ENCODE data around the gene SPIN1.

SPIN1 gene

GRCh38 chr9:88477300-88477751, 89.1 kb downstream of the SPIN1 start:
- no peak for DNase-seq (ENCODE audit: extremely low spot score, insufficient read length, low read depth)
- FAIRE-seq = no peak

- DNase-seq (ENCODE audit: extremely low spot score, insufficient read length, low read depth) (no peak), FAIRE-seq (no peak)
Measured at GRCh38 chr9:88478246-88478645, 90.0 kb downstream of the SPIN1 start.

DNA sequence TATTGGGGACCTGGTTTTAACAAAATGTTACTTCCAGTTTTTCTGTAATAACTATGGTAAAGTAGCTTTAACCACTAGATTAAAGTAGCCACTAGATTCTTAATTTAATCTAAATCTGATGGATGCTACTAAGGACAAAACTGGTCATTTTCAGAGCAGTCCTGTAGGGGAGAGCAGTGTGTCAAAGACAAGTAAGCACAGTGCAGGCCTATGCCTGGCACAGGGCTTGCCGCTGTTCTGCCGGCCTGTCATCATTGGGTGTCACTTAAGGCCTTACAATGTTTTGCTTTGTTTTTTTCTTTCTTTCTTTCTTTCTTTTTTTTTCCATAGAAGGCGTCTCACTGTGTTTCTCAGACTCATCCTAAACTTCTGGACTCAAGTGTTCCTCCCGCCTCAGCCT, 93.7 kb downstream of the SPIN1 start:
- FAIRE-seq = no peak
- DNase-seq (ENCODE audit: extremely low spot score, insufficient read length, low read depth) = no peak

- no peak for DNase-seq (ENCODE audit: extremely low spot score, insufficient read length, low read depth)
- FAIRE-seq = no peak
Measured at GRCh38 chr9:88488166-88488565, 99.9 kb downstream of the SPIN1 start.

DNA sequence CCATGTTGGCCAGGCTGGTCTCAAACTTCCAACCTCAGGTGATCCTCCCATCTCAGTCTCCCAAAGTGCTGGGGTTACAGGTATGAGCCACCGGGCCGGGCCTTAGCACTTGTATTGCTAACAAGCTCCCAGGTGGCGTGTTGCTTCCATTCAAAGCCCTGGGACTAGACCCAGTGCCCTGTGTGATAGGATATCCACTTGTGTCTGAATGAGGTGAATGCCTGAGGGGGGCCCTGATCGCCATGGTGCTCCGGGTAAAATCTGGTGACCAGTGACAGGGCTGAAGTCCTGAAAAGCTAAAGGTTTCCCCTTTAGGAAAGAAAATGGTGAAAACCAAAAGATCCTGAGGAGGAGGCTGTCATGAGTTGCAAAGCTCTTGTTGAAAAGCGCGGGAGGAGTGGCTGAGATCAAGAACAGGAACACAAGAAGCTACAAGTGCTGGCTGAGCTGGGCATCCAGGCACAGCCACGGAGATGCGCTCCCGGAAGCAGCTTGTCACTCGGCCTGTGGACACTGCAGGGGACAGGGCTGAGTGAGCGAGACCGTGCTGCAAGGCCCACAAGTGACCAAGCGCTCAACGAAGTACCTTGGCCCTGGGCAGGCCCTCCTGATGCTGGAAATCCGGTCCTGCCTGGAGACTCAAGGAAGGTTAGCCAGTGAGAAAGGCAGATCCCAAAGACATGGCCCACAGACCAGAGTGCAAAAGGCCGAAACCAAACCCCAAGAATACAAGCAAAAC, 106.9 kb downstream of the SPIN1 start:
- no peak for FAIRE-seq
- DNase-seq (ENCODE audit: extremely low spot score, insufficient read length, low read depth) = no peak

GRCh38 chr9:88497224-88497623, 109.0 kb downstream of the SPIN1 start:
- FAIRE-seq = no peak
- no peak for DNase-seq (ENCODE audit: extremely low spot score, insufficient read length, low read depth)

DNA sequence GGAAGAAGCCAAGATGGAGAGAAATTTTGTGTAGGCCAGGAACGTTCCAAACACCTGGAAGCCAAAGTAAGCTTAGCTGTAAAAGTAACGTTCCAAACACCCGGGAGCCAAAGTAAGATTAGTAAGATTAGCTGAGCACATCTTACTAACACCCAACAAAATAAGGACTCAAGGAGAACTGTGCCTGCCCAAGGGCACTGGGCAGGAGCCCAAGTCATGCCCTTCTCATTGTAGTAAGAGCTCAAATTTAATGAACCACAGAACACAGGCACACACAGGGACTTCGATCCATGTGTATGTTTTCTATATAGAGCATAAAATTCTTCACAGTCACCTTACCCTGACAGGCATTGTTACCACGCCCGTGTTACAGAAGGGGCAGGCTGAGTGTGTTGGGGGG, 110.6 kb downstream of the SPIN1 start:
- FAIRE-seq (no peak), DNase-seq (ENCODE audit: extremely low spot score, insufficient read length, low read depth) (no peak)

GRCh38 chr9:88501086-88501485, 112.8 kb downstream of the SPIN1 start:
- no peak for FAIRE-seq
- DNase-seq (ENCODE audit: extremely low spot score, insufficient read length, low read depth) = no peak

DNA sequence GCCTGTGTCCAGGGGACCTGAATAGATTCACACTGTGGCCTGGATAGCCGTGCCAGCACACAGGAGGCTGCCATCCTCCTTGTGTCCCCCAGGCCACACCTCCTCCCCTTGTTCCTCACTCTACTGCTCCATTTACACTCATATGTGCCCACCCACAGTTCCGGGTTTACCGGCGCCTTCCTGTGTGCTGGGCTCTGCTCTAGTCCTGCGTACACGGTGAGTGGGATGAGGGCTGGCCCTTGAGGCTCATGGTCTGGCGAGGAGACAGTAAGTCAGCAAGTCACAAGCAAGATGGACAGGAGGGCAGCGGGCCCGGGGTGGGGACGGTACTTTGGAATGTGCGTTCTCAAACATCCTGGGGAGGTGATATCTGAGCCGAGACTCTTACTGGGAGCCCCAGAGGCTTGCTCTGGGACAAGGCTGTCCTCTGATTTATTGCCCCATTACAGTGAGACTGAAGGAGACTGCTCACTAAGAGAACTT, 114.3 kb downstream of the SPIN1 start:
- no peak for FAIRE-seq
- DNase-seq (ENCODE audit: extremely low spot score, insufficient read length, low read depth) = no peak

DNA sequence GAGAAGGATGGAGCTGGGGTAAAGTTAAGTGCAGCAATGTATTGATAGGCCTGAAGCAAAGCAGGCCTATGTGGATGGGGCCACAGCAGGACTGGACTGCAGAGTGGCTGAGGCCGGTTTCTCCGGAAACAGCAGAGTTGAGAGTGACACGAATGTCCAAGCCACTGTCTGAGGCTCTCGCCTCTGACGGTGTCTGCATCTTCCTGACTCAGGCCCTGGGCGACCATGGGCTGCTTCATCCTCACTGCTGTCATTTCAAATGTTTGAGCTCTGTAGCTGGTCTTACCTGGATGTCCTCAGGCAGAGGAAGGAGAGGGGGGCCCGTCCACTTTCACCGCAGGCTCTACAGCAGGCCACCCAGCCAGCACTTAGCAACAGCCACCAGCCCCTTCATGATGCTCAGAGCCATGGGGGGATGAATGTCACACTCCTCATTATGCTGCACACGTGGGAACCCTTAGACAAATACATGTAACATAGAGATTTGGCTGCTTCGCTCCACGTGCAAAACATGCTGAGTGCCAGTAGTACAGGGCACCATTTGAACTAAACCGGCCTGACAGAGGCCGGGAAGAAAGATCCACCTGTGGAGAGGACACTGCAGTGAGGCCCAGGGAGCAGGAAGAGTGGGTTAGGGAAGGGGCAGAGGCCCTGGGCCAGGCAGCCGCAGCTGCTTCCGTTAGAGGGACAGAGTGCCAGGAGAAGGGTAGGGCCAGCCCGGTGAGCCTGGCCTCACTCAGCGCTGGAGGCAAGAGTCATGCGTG, 115.0 kb downstream of the SPIN1 start:
- no peak for FAIRE-seq
- no peak for DNase-seq (ENCODE audit: extremely low spot score, insufficient read length, low read depth)

GRCh38 chr9:88503845-88504764, 115.9 kb downstream of the SPIN1 start:
- DNase-seq (ENCODE audit: extremely low spot score, insufficient read length, low read depth) = no peak
- FAIRE-seq = no peak

- no peak for DNase-seq (ENCODE audit: extremely low spot score, insufficient read length, low read depth)
- no peak for FAIRE-seq
Measured at GRCh38 chr9:88508326-88508725, 120.1 kb downstream of the SPIN1 start.

GRCh38 chr9:88511906-88512305, 123.7 kb downstream of the SPIN1 start:
- FAIRE-seq (no peak), DNase-seq (ENCODE audit: extremely low spot score, insufficient read length, low read depth) (no peak)

GRCh38 chr9:88514247-88514646, 126.0 kb downstream of the SPIN1 start:
- FAIRE-seq (no peak), DNase-seq (ENCODE audit: extremely low spot score, insufficient read length, low read depth) (no peak)

DNA sequence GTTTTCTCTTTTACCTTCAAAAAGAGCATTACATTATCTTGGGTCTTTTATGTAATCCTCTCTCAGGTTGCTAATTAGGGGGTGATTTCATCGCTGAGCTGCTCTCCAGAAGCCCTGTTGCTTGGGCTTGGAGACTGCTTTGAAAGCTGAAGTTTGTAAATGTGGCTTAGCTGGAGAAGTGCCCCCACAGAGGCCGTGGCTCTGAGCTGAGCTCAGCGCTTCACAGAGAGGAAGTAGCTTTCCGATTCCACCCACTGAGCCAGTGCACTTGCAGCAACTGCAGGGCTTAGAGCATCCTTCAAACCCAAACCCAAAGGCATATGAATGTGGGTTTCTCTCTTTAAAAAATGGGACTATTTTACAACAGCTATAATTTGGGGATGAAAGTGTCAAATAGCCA, 133.1 kb downstream of the SPIN1 start:
- no peak for FAIRE-seq
- DNase-seq (ENCODE audit: extremely low spot score, insufficient read length, low read depth) = no peak

- DNase-seq (ENCODE audit: extremely low spot score, insufficient read length, low read depth) = no peak
- no peak for FAIRE-seq
Measured at GRCh38 chr9:88522360-88522759, 134.1 kb downstream of the SPIN1 start.

GRCh38 chr9:88523056-88523455, 134.8 kb downstream of the SPIN1 start:
- FAIRE-seq = no peak
- DNase-seq (ENCODE audit: extremely low spot score, insufficient read length, low read depth) = no peak

DNA sequence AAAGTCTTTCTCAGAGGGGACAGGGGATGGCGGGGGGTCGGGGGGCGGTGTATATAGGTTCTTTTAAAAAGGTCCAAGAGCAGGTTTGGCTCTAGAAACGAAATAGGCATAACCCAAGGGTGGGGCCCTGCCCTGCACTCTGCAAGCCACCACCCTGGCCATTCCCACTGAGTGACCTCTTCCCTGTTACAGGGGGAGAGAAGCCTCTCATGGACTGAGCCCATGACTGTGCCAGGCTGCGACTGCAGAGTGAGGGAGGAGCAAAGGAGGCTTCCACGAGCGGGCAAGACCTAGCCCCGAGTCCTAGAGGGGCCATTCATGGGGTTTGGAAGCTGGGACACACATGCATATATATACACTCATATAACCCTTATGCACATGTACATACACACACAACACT, 136.7 kb downstream of the SPIN1 start:
- no peak for FAIRE-seq
- no peak for DNase-seq (ENCODE audit: extremely low spot score, insufficient read length, low read depth)

DNA sequence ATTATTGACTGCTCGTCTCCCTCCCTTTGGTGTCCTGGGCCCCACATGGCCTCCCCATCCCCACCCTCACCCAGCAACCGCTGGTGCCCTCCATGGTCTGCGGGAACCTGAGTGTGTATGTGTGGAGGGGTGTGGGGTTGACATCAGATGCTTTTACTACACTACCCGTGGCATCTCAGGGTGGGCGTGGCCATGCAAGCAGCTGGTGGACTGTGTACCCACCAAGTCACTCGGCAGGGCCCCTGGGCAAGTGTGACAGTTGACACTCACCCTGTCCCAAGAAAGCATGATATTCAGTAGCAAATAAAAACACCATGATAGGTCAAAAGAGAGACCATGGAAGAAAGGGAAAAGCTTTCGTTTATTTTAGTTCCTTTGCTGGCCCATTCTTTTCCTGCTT, 139.4 kb downstream of the SPIN1 start:
- FAIRE-seq (no peak), DNase-seq (ENCODE audit: extremely low spot score, insufficient read length, low read depth) (no peak)
